ENCODE results near the gene HPCAL1. TPM values are rescaled to one million over a fixed set of nuclear protein-coding genes. Genes with fewer than 3 reads are reported as not detected.
A peak's percentile ranks its signal among the peaks of the same experiment; 100 is the strongest.

The HPCAL1 gene
- total and polyA plus RNA-seq, 5 experiments from 2014 or later: 71.5 to 122 (median 86.2) TPM

- no peaks in the 10 kb centered on the region for H3K9me3 Mint-ChIP-seq
- POLR2A ChIA-PET: no interaction called here
- peaks cover 15 to 41% (median 30%) of the 10 kb centered on the region in 4 donors for H3K4me1 Mint-ChIP-seq
- H3K4me3 Mint-ChIP-seq: no peak overlapping the region
- no peak overlapping the region for H3K27ac Mint-ChIP-seq
- H3K36me3 Mint-ChIP-seq: peaks cover 0 to 14% (median 0%) of the 10 kb centered on the region in 3 donors
- DNase-seq: no peak
- no peak for ATAC-seq
- H3K27me3 Mint-ChIP-seq: no peaks in the 10 kb centered on the region
Measured at GRCh38 chr2:10413503-10413902, 110.8 kb downstream of the HPCAL1 start.

GRCh38 chr2:10413991-10414451 is 111.3 kb downstream of the HPCAL1 start:
- POLR2A ChIA-PET: no interaction called here
- peaks cover 0 to 19% (median 0%) of the 10 kb centered on the region in 3 donors for H3K36me3 Mint-ChIP-seq
- no peaks in the 10 kb centered on the region for H3K9me3 Mint-ChIP-seq
- ATAC-seq (no peak), DNase-seq (no peak)
- H3K27me3 Mint-ChIP-seq: no peaks in the 10 kb centered on the region
- peaks cover 14 to 38% (median 28%) of the 10 kb centered on the region in 4 donors for H3K4me1 Mint-ChIP-seq
- no peak overlapping the region for H3K27ac Mint-ChIP-seq
- H3K4me3 Mint-ChIP-seq: no peak overlapping the region

GRCh38 chr2:10414591-10414990 is 111.9 kb downstream of the HPCAL1 start:
- ATAC-seq: no peak
- H3K27me3 Mint-ChIP-seq: no peaks in the 10 kb centered on the region
- peak overlapping the region in 1 of 10 donors; percentile 52 for H3K27ac Mint-ChIP-seq

GRCh38 chr2:10415048-10415447 is 112.3 kb downstream of the HPCAL1 start:
- Mint-ChIP-seq H3K27ac (peak overlapping the region in 1 of 10 donors; percentile 52), H3K4me1 (peaks cover 11 to 29% (median 26%) of the 10 kb centered on the region in 4 donors), H3K9me3 (no peaks in the 10 kb centered on the region), H3K27me3 (no peaks in the 10 kb centered on the region), H3K36me3 (peaks cover 0 to 26% (median 8%) of the 10 kb centered on the region in 3 donors), H3K4me3 (no peak overlapping the region)
- ATAC-seq: no peak
- POLR2A ChIA-PET: no interaction called here
- DNase-seq: no peak

More at GRCh38 chr2:10414591-10414990, 111.9 kb downstream of the HPCAL1 start:
- H3K9me3 Mint-ChIP-seq: no peaks in the 10 kb centered on the region
- no peak for DNase-seq
- H3K36me3 Mint-ChIP-seq: peaks cover 0 to 25% (median 5%) of the 10 kb centered on the region in 3 donors
- peaks cover 11 to 32% (median 25%) of the 10 kb centered on the region in 4 donors for H3K4me1 Mint-ChIP-seq
- no peak overlapping the region for H3K4me3 Mint-ChIP-seq
- POLR2A ChIA-PET: no interaction called here

- Mint-ChIP-seq H3K9me3 (no peaks in the 10 kb centered on the region), H3K27me3 (no peaks in the 10 kb centered on the region), H3K27ac (peak overlapping the region in 2 of 10 donors; percentile 40 to 76), H3K4me3 (peak overlapping the region in 1 of 10 donors; percentile 6), H3K4me1 (peaks cover 11 to 29% (median 23%) of the 10 kb centered on the region in 4 donors), H3K36me3 (peaks cover 0 to 27% (median 8%) of the 10 kb centered on the region in 3 donors)
- ATAC-seq (no peak), DNase-seq (no peak)
- POLR2A ChIA-PET: no interaction called here
Measured at GRCh38 chr2:10415640-10416039, 112.9 kb downstream of the HPCAL1 start.

GRCh38 chr2:10417551-10418335 is 115.0 kb downstream of the HPCAL1 start:
- ATAC-seq (no peak), DNase-seq (no peak)
- H3K4me1 Mint-ChIP-seq: peaks cover 10 to 23% (median 14%) of the 10 kb centered on the region in 4 donors
- no peaks in the 10 kb centered on the region for H3K27me3 Mint-ChIP-seq
- POLR2A ChIA-PET: no interaction called here
- peaks cover 0 to 43% (median 8%) of the 10 kb centered on the region in 3 donors for H3K36me3 Mint-ChIP-seq
- H3K27ac Mint-ChIP-seq: peak overlapping the region in 4 of 10 donors; percentile 18 to 68 (median 46)
- H3K4me3 Mint-ChIP-seq: peak overlapping the region in 1 of 10 donors; percentile 5
- H3K9me3 Mint-ChIP-seq: no peaks in the 10 kb centered on the region

GRCh38 chr2:10419553-10420257 is 117.0 kb downstream of the HPCAL1 start:
- no peaks in the 10 kb centered on the region for H3K9me3 Mint-ChIP-seq
- DNase-seq (no peak), ATAC-seq (no peak)
- H3K4me3 Mint-ChIP-seq: no peak overlapping the region
- peaks cover 7 to 23% (median 13%) of the 10 kb centered on the region in 4 donors for H3K4me1 Mint-ChIP-seq
- no peaks in the 10 kb centered on the region for H3K27me3 Mint-ChIP-seq
- POLR2A ChIA-PET: interaction anchor here (0.7 to 1.6 kb wide), 2 partner anchors 13 to 15 kb away, joined by 4 to 6 read pairs; no protein-coding TSS in a partner anchor
- peaks cover 0 to 59% (median 8%) of the 10 kb centered on the region in 3 donors for H3K36me3 Mint-ChIP-seq
- no peak overlapping the region for H3K27ac Mint-ChIP-seq

- Mint-ChIP-seq H3K36me3 (peaks cover 0 to 78% (median 11%) of the 10 kb centered on the region in 3 donors), H3K4me1 (peaks cover 0 to 14% (median 11%) of the 10 kb centered on the region in 4 donors)
- ATAC-seq: no peak
Measured at GRCh38 chr2:10422251-10422650, 119.5 kb downstream of the HPCAL1 start.

GRCh38 chr2:10422732-10423399 is 120.2 kb downstream of the HPCAL1 start:
- POLR2A ChIA-PET: no interaction called here
- H3K27me3 Mint-ChIP-seq: no peaks in the 10 kb centered on the region
- no peaks in the 10 kb centered on the region for H3K9me3 Mint-ChIP-seq
- H3K4me3 Mint-ChIP-seq: no peak overlapping the region
- ATAC-seq: no peak
- peak in 1 of 10 donors; percentile 43 for DNase-seq
- H3K4me1 Mint-ChIP-seq: peaks cover 0 to 9% (median 6%) of the 10 kb centered on the region in 4 donors
- H3K27ac Mint-ChIP-seq: no peak overlapping the region
- H3K36me3 Mint-ChIP-seq: peaks cover 0 to 84% (median 15%) of the 10 kb centered on the region in 3 donors

More at GRCh38 chr2:10422251-10422650, 119.5 kb downstream of the HPCAL1 start:
- no peaks in the 10 kb centered on the region for H3K9me3 Mint-ChIP-seq
- H3K4me3 Mint-ChIP-seq: no peak overlapping the region
- POLR2A ChIA-PET: no interaction called here
- DNase-seq: no peak
- H3K27ac Mint-ChIP-seq: no peak overlapping the region
- no peaks in the 10 kb centered on the region for H3K27me3 Mint-ChIP-seq

- no peak for ATAC-seq
- Mint-ChIP-seq H3K4me1 (peaks cover 0 to 7% (median 4%) of the 10 kb centered on the region in 4 donors), H3K4me3 (no peak overlapping the region), H3K9me3 (no peaks in the 10 kb centered on the region), H3K36me3 (peaks cover 0 to 89% (median 15%) of the 10 kb centered on the region in 3 donors), H3K27ac (no peak overlapping the region), H3K27me3 (no peaks in the 10 kb centered on the region)
- POLR2A ChIA-PET: interaction anchor here (0.8 kb wide), 1 partner anchor 14 kb away, joined by 3 read pairs; no protein-coding TSS in a partner anchor
- no peak for DNase-seq
Measured at GRCh38 chr2:10423400-10423774, 120.7 kb downstream of the HPCAL1 start.

GRCh38 chr2:10424051-10424450 is 121.3 kb downstream of the HPCAL1 start:
- H3K36me3 Mint-ChIP-seq: peaks cover 0 to 83% (median 15%) of the 10 kb centered on the region in 3 donors
- peaks cover 0 to 4% (median under 1%) of the 10 kb centered on the region in 4 donors for H3K4me1 Mint-ChIP-seq
- POLR2A ChIA-PET: interaction anchor here (0.8 kb wide), 1 partner anchor 15 kb away, joined by 3 read pairs; no protein-coding TSS in a partner anchor
- ATAC-seq (no peak), DNase-seq (peak in 1 of 10 donors; percentile 32)
- no peak overlapping the region for H3K27ac Mint-ChIP-seq
- no peak overlapping the region for H3K4me3 Mint-ChIP-seq
- H3K9me3 Mint-ChIP-seq: no peaks in the 10 kb centered on the region
- H3K27me3 Mint-ChIP-seq: no peaks in the 10 kb centered on the region

- Mint-ChIP-seq H3K4me3 (no peak overlapping the region), H3K27ac (no peak overlapping the region)
- POLR2A ChIA-PET: no interaction called here
Measured at GRCh38 chr2:10424916-10425505, 122.3 kb downstream of the HPCAL1 start.

More at GRCh38 chr2:10424916-10425505, 122.3 kb downstream of the HPCAL1 start:
- Mint-ChIP-seq H3K9me3 (no peaks in the 10 kb centered on the region), H3K4me1 (peaks cover 0 to 1% (median 0%) of the 10 kb centered on the region in 4 donors), H3K27me3 (no peaks in the 10 kb centered on the region), H3K36me3 (peaks cover 0 to 74% (median 7%) of the 10 kb centered on the region in 3 donors)
- peak in 1 of 10 donors; percentile 56 for DNase-seq
- no peak for ATAC-seq
